ENCODE results near the gene MCCC2. TPM values are rescaled to one million over a fixed set of nuclear protein-coding genes. Genes with fewer than 3 reads are reported as not detected.

The MCCC2 gene
- total and polyA plus RNA-seq, 2 experiments from 2014 or later, result 31.9 to 59.1 TPM

GRCh38 chr5:71621268-71621667 is 34.1 kb downstream of the MCCC2 start:
- Histone ChIP-seq H2AFZ (no peak overlapping the region), H3K4me2 (no peak overlapping the region), H3K4me3 (no peak overlapping the region), H3K9me2 (ENCODE audit: insufficient read depth) (no peaks in the 10 kb centered on the region), H3K36me3 (ENCODE audit: insufficient read depth) (peaks cover 4% of the 10 kb centered on the region; the same call in 1 of the 2 replicates), H4K20me1 (replicated peaks; ENCODE audit: insufficient read depth) (peaks cover 5% of the 10 kb centered on the region; the same call in 1 of the 2 replicates), H3K27me3 (ENCODE audit: insufficient read depth) (no peaks in the 10 kb centered on the region), H3F3A (replicated peaks; ENCODE audit: low read depth) (no peaks in the 10 kb centered on the region), H3K4me1 (ENCODE audit: insufficient read depth) (no peaks in the 10 kb centered on the region), H3K79me2 (replicated peaks; ENCODE audit: insufficient read depth) (peaks cover 13% of the 10 kb centered on the region), H3K27ac (ENCODE audit: low read depth) (no peak overlapping the region)
- DNase-seq (ENCODE audit: low spot score) (no peak), ATAC-seq (no peak)
- no peak overlapping the region for H3K27ac Mint-ChIP-seq
- peaks cover 2% of the 10 kb centered on the region for H3K27me3 Mint-ChIP-seq (ENCODE audit: insufficient read depth, low read depth, poor library complexity)
- no peak overlapping the region for H3K4me3 Mint-ChIP-seq
- no peak for TF ChIP-seq CREB1 (CRISPR knock-in tag; IDR thresholded peaks at IDR 0.05; ENCODE audit: low read depth)
- TF ChIP-seq NANOG (IDR thresholded peaks at IDR 0.05; ENCODE audit: borderline replicate concordance), result no peak
- TF ChIP-seq ZNF114 (CRISPR knock-in tag; IDR thresholded peaks at IDR 0.05), result no peak
- TF ChIP-seq CTCF (conservative IDR thresholded peaks at IDR 0.05; ENCODE audit: low read depth in 2 of 2), result no peak
- no peak for TF ChIP-seq STAT1 (IDR thresholded peaks at IDR 0.05; ENCODE audit: unreplicated experiment)
- no peak for TF ChIP-seq ZNF462 (CRISPR knock-in tag; IDR thresholded peaks at IDR 0.05)
- TF ChIP-seq, protein P1, sequence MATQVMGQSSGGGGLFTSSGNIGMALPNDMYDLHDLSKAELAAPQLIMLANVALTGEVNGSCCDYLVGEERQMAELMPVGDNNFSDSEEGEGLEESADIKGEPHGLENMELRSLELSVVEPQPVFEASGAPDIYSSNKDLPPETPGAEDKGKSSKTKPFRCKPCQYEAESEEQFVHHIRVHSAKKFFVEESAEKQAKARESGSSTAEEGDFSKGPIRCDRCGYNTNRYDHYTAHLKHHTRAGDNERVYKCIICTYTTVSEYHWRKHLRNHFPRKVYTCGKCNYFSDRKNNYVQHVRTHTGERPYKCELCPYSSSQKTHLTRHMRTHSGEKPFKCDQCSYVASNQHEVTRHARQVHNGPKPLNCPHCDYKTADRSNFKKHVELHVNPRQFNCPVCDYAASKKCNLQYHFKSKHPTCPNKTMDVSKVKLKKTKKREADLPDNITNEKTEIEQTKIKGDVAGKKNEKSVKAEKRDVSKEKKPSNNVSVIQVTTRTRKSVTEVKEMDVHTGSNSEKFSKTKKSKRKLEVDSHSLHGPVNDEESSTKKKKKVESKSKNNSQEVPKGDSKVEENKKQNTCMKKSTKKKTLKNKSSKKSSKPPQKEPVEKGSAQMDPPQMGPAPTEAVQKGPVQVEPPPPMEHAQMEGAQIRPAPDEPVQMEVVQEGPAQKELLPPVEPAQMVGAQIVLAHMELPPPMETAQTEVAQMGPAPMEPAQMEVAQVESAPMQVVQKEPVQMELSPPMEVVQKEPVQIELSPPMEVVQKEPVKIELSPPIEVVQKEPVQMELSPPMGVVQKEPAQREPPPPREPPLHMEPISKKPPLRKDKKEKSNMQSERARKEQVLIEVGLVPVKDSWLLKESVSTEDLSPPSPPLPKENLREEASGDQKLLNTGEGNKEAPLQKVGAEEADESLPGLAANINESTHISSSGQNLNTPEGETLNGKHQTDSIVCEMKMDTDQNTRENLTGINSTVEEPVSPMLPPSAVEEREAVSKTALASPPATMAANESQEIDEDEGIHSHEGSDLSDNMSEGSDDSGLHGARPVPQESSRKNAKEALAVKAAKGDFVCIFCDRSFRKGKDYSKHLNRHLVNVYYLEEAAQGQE (IDR thresholded peaks at IDR 0.05; ENCODE audit: unreplicated experiment), result no peak
- no peak for TF ChIP-seq EZH2 (IDR thresholded peaks at IDR 0.05; ENCODE audit: low read depth, unreplicated experiment)
- no peak for TF ChIP-seq JUNB (IDR thresholded peaks at IDR 0.05; ENCODE audit: unreplicated experiment)
- no peaks in the 10 kb centered on the region; the same call in 2 of the 3 replicates for H3K4me1 Mint-ChIP-seq
- H3K9me3 Mint-ChIP-seq, result no peaks in the 10 kb centered on the region
- H3K36me3 Mint-ChIP-seq (ENCODE audit: low read depth), result peaks cover 51% of the 10 kb centered on the region

Measured in GM23338 (cell line).